ENCODE results near the gene MLN.
A peak's percentile ranks its signal among the peaks of the same experiment; 100 is the strongest.

MLN gene

GRCh38 chr6:33803571-33804053 is at the start of gene MLN:
MLN (minus strand) TSS chr6:33804003; CDS start chr6:33801163, 2,840 bp downstream.
- no peak for DNase-seq (ENCODE audit: low read depth in 1 of 2, low spot score in 1 of 2)

GRCh38 chr6:33853026-33853425 is 49.2 kb upstream of the MLN start:
- DNase-seq (ENCODE audit: low read depth in 1 of 2, low spot score in 1 of 2) = no peak

GRCh38 chr6:33851959-33852358 is 48.2 kb upstream of the MLN start:
- no peak for DNase-seq (ENCODE audit: low read depth in 1 of 2, low spot score in 1 of 2)

GRCh38 chr6:33850869-33851541 is 47.2 kb upstream of the MLN start:
- DNase-seq (ENCODE audit: low read depth in 1 of 2, low spot score in 1 of 2) = no peak

- DNase-seq (ENCODE audit: low read depth in 1 of 2, low spot score in 1 of 2) = no peak
Observed at GRCh38 chr6:33850296-33850695, 46.5 kb upstream of the MLN start.

- DNase-seq (ENCODE audit: low read depth in 1 of 2, low spot score in 1 of 2) = no peak
Observed at GRCh38 chr6:33849500-33850075, 45.8 kb upstream of the MLN start.

- DNase-seq (ENCODE audit: low read depth in 1 of 2, low spot score in 1 of 2) = no peak
Observed at GRCh38 chr6:33848484-33848883, 44.7 kb upstream of the MLN start.

GRCh38 chr6:33847867-33848266 is 44.1 kb upstream of the MLN start:
- DNase-seq (ENCODE audit: low read depth in 1 of 2, low spot score in 1 of 2) = no peak

- no peak for DNase-seq (ENCODE audit: low read depth in 1 of 2, low spot score in 1 of 2)
Observed at GRCh38 chr6:33847078-33847477, 43.3 kb upstream of the MLN start.

- DNase-seq (ENCODE audit: low read depth in 1 of 2, low spot score in 1 of 2) = no peak
Observed at GRCh38 chr6:33846226-33846625, 42.4 kb upstream of the MLN start.

GRCh38 chr6:33845031-33845745 is 41.4 kb upstream of the MLN start:
- no peak for DNase-seq (ENCODE audit: low read depth in 1 of 2, low spot score in 1 of 2)

GRCh38 chr6:33843131-33844121 is 39.6 kb upstream of the MLN start:
- DNase-seq (ENCODE audit: low read depth in 1 of 2, low spot score in 1 of 2) = no peak

- DNase-seq (ENCODE audit: low read depth in 1 of 2, low spot score in 1 of 2) = no peak
Observed at GRCh38 chr6:33841868-33842267, 38.1 kb upstream of the MLN start.

- no peak for DNase-seq (ENCODE audit: low read depth in 1 of 2, low spot score in 1 of 2)
Observed at GRCh38 chr6:33841070-33841469, 37.3 kb upstream of the MLN start.

GRCh38 chr6:33840048-33840926 is 36.5 kb upstream of the MLN start:
- peak in 1 of 2 donors; percentile 15 for DNase-seq (ENCODE audit: low read depth in 1 of 2, low spot score in 1 of 2)

- DNase-seq (ENCODE audit: low read depth in 1 of 2, low spot score in 1 of 2) = no peak
Observed at GRCh38 chr6:33839399-33840047, 35.7 kb upstream of the MLN start.

GRCh38 chr6:33838983-33839382 is 35.2 kb upstream of the MLN start:
- no peak for DNase-seq (ENCODE audit: low read depth in 1 of 2, low spot score in 1 of 2)

- no peak for DNase-seq (ENCODE audit: low read depth in 1 of 2, low spot score in 1 of 2)
Observed at GRCh38 chr6:33837971-33838665, 34.3 kb upstream of the MLN start.

Measured in activated T-helper 1 cell treated with anti-CD3 and anti-CD28 coated beads, Interleukin-2, amount 50 U/mL, for 16 hours (primary cell).